Astrocyte of the spinal cord (primary cell): Measurements from ENCODE around the gene GRB14.

Experiments
- DNase-seq: peaks from one replicate; pipeline ENCODE4 v3.0.0; 2011; ENCODE audit warnings: low read depth, low spot score
- H3K4me3 ChIP-seq: 2 replicates; pipeline ENCODE4 v1.5.1; 2011; ENCODE audit warnings: low read depth, mild to moderate bottlenecking, low read length, moderate library complexity
- CTCF ChIP-seq: IDR thresholded peaks from 2 replicates; pipeline ENCODE4 v1.5.1; 2012; ENCODE audit warnings: low read depth, mild to moderate bottlenecking, low read length, inconsistent platforms
- in situ Hi-C: cut with HindIII; loops from 2 replicates; pipeline ENCODE4 v1.10.0; 2017; ENCODE audit warnings: low sequenced_read_pairs

The GRB14 gene

GRCh38 chr2:164567335-164567989 is 53.8 kb downstream of the GRB14 start:
- DNase-seq: no peak
- in situ Hi-C loops: no loop called here
- H3K4me3 ChIP-seq: no peak overlapping the region
- no peak for TF ChIP-seq CTCF

DNA sequence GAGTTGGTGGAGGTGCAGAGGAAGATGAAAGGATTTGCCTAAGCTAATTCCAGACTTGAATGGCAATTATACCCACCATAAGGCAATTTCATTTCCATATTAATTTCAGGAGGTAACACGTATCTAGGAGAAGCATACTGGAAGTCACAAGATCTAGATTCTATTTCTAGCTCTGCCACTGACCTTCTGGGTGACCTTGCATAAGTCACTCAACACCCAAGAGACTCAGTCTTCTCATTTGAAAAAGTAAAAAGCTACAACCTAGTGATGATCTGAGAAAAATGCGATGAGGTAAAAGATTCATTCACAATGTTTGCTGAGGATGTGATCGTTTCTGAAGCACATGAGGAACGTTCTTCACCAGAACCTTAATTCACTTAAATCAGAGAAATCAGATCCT is 55.9 kb downstream of the GRB14 start:
- in situ Hi-C loops: no loop called here
- H3K4me3 ChIP-seq: no peak overlapping the region
- DNase-seq: no peak
- no peak for TF ChIP-seq CTCF

DNA sequence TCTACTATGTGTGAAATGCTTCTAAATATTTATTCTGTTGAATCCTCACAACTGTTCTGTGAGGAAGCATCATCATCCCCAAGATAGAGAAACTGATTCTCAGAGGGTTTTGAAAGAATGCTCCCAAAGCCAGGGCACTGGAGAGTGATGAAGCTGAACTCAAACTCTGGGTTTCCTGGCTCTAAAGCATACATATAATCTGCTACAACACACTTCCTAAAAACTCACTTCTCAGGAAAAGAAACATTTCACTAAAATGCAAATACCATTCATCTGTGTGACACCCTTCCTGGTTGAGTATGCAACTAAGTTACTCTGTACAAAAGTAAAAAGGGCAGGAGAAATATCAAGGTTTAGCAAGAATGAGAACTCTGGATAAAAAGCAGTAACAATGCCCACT is 58.6 kb downstream of the GRB14 start:
- in situ Hi-C loops: no loop called here
- no peak for TF ChIP-seq CTCF
- DNase-seq: no peak
- no peak overlapping the region for H3K4me3 ChIP-seq

DNA sequence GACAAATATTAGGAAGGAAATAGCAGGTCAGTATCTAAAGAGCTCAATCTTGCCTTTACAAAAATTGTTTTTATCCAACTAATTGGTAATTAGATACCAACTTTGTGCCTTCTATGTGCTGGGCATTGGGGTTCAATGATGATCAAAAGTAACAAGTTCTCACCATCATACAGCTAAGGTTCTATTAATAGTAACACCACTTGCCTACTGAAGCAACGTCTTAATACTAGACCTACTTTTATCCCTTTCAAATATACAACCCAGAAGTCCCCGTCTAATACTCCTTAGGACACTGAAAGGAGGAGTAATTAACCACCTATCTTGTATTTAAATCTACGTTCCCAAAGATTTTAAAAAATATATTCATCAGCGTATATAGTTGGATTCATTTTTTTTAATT is 59.3 kb downstream of the GRB14 start:
- no peak overlapping the region for H3K4me3 ChIP-seq
- no peak for DNase-seq
- TF ChIP-seq CTCF: no peak
- in situ Hi-C loops: no loop called here

- no peak for TF ChIP-seq CTCF
- no peak for DNase-seq
- no peak overlapping the region for H3K4me3 ChIP-seq
- in situ Hi-C loops: no loop called here
Observed at GRCh38 chr2:164561416-164561815, 59.9 kb downstream of the GRB14 start.

DNA sequence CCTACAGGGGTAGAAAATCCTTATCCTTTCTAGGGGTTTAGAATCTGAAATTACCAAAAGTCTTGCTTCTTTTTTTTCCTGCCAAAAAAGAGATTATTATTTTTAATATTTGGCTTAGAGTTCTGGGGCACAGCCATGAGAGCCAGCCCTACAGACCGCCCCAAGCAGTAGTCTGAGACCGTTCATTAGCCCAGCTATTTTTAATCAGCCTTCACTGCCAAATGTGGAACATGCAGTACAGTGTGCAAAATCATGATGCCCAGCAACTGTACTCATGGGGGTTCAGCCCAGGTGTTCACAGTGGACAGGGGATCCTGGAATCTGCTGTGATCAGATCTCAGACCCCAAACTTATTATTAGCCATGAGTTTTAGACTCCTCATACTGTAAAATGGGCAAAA is 60.4 kb downstream of the GRB14 start:
- TF ChIP-seq CTCF: no peak
- in situ Hi-C loops: no loop called here
- no peak overlapping the region for H3K4me3 ChIP-seq
- no peak for DNase-seq
